Fibroblast of lung (primary cell): Measurements from ENCODE around the gene FLYWCH2. TPM values are rescaled to one million over a fixed set of nuclear protein-coding genes. Genes with fewer than 3 reads are reported as not detected.

Experiments
- DNase-seq, 2 donors: peaks; one replicate each; pipeline versions ENCODE4 v3.0.0 to v3.0.0-alpha.2; 2010; ENCODE audit warnings: low read depth in 2 of 2
- H2AFZ ChIP-seq: 2 replicates; pipeline ENCODE4 v1.5.1; 2012; ENCODE audit warnings: low read length, control low read depth, inconsistent platforms
- H3K27ac ChIP-seq: 2 replicates; pipeline ENCODE4 v1.5.1; 2011; ENCODE audit warnings: low read length, control low read depth; ENCODE audit not compliant: insufficient read depth
- H3K27me3 ChIP-seq: 2 replicates; pipeline ENCODE4 v1.5.1; 2011; ENCODE audit warnings: mild to moderate bottlenecking, low read length; ENCODE audit not compliant: control insufficient read depth, insufficient read depth
- H3K36me3 ChIP-seq: 2 replicates; pipeline ENCODE4 v1.5.1; 2011; ENCODE audit warnings: low read length; ENCODE audit not compliant: control insufficient read depth, insufficient read depth
- H3K4me1 ChIP-seq: 2 replicates; pipeline ENCODE4 v1.5.1; 2011; ENCODE audit warnings: low read length; ENCODE audit not compliant: control insufficient read depth, insufficient read depth; ENCODE audit errors: extremely low read depth
- H3K4me2 ChIP-seq: 2 replicates; pipeline ENCODE4 v1.5.1; 2011; ENCODE audit warnings: low read length, control low read depth; ENCODE audit not compliant: insufficient read depth; ENCODE audit errors: extremely low read depth
- H3K4me3 ChIP-seq, 4 experiments: fragments of 200-600 bp in 1 of 4; sonication (generic) in 1 of 4; replicated peaks in 1 of 4; 2 replicates each; pipeline ENCODE4 v1.5.1; 2011 to 2016; ENCODE audit warnings: low read length in 4 of 4, low read depth in 3 of 4, mild to moderate bottlenecking in 3 of 4, control low read depth in 2 of 4, inconsistent platforms in 1 of 4, mixed read lengths in 1 of 4; ENCODE audit not compliant: insufficient read depth in 1 of 4; ENCODE audit errors: control extremely low read depth in 1 of 4
- H3K79me2 ChIP-seq: 2 replicates; pipeline ENCODE4 v1.5.1; 2012; ENCODE audit warnings: mild to moderate bottlenecking, low read length, inconsistent platforms; ENCODE audit not compliant: control insufficient read depth, insufficient read depth
- H3K9ac ChIP-seq: 2 replicates; pipeline ENCODE4 v1.5.1; 2011; ENCODE audit warnings: mild to moderate bottlenecking, low read length, control low read depth; ENCODE audit not compliant: insufficient read depth
- H3K9me3 ChIP-seq: 2 replicates; pipeline ENCODE4 v1.5.1; 2012; ENCODE audit warnings: low read depth, low read length; ENCODE audit not compliant: control insufficient read depth, insufficient read depth
- H4K20me1 ChIP-seq: 2 replicates; pipeline ENCODE4 v1.5.1; 2011; ENCODE audit warnings: low read length; ENCODE audit not compliant: control insufficient read depth, insufficient read depth; ENCODE audit errors: extremely low read depth
- CTCF ChIP-seq, 2 donors: IDR thresholded peaks in 1 of 2; conservative IDR thresholded peaks in 1 of 2; 1 replicate in 1 of 2; 2 replicates in 1 of 2; pipeline ENCODE4 v1.5.1; 2011 to 2012; ENCODE audit warnings: low read length in 2 of 2, control low read depth in 1 of 2, inconsistent platforms in 1 of 2, low read depth in 1 of 2, mild to moderate bottlenecking in 1 of 2
- EZH2 ChIP-seq: IDR thresholded peaks from 2 replicates; pipeline ENCODE4 v1.5.1; 2012; ENCODE audit warnings: low read length, control low read depth, mild to moderate bottlenecking; ENCODE audit errors: missing control alignments
- polyA plus RNA-seq, 2 donors: library from polyadenylated mRNA; depleted of rRNA in 1 of 2; stranded (reverse) in 1 of 2; unstranded in 1 of 2; fragments of >200 nt; gene quantifications; 2 replicates each; pipeline ENCODE4 v1.2.1, GENCODE V29; 2011 to 2012; ENCODE audit warnings: missing spikeins in 1 of 2
- total RNA-seq: library from RNA; depleted of rRNA; stranded (reverse); fragments of >200 nt; gene quantifications from 2 replicates; pipeline ENCODE4 v1.2.1, GENCODE V29; 2014

FLYWCH2 gene
- total and polyA plus RNA-seq, 2 donors (not counting 1 experiment from before 2014, with no cell fraction given), result 21.2 to 55.2 TPM

GRCh38 chr16:2852731-2853507 is 30.1 kb upstream of the FLYWCH2 start:
- no peak overlapping the region for H2AFZ ChIP-seq
- DNase-seq, result no peak
- TF ChIP-seq EZH2 (no peak), CTCF (conservative IDR thresholded peaks at IDR 0.05 in 1 of 2, IDR thresholded peaks at IDR 0.05 in 1 of 2; ENCODE audit: low read depth in 1 of 2, low read length in 2 of 2) (no peak)
- no peaks in the 10 kb centered on the region for H4K20me1 ChIP-seq
- no peak overlapping the region for H3K9ac ChIP-seq
- H3K9me3 ChIP-seq, result no peaks in the 10 kb centered on the region
- H3K79me2 ChIP-seq, result no peaks in the 10 kb centered on the region
- H3K4me1 ChIP-seq, result no peaks in the 10 kb centered on the region
- no peak overlapping the region for H3K4me2 ChIP-seq
- H3K36me3 ChIP-seq, result no peaks in the 10 kb centered on the region
- H3K27ac ChIP-seq, result no peak overlapping the region
- no peak overlapping the region for H3K4me3 ChIP-seq
- peaks cover 5% of the 10 kb centered on the region for H3K27me3 ChIP-seq

- H3K4me1 ChIP-seq, result no peaks in the 10 kb centered on the region
- no peak overlapping the region for H3K4me3 ChIP-seq
- no peaks in the 10 kb centered on the region for H3K36me3 ChIP-seq
- peaks cover 5% of the 10 kb centered on the region for H3K27me3 ChIP-seq
- no peak for DNase-seq
- H3K27ac ChIP-seq, result no peak overlapping the region
- H3K79me2 ChIP-seq, result no peaks in the 10 kb centered on the region
- no peak overlapping the region for H2AFZ ChIP-seq
- H3K9ac ChIP-seq, result no peak overlapping the region
- no peaks in the 10 kb centered on the region for H4K20me1 ChIP-seq
- TF ChIP-seq EZH2, result no peak
- TF ChIP-seq CTCF (conservative IDR thresholded peaks at IDR 0.05 in 1 of 2, IDR thresholded peaks at IDR 0.05 in 1 of 2; ENCODE audit: low read depth in 1 of 2, low read length in 2 of 2), result no peak
- no peaks in the 10 kb centered on the region for H3K9me3 ChIP-seq
- H3K4me2 ChIP-seq, result no peak overlapping the region
Measured at GRCh38 chr16:2853531-2854073, 29.4 kb upstream of the FLYWCH2 start.

- H3K4me3 ChIP-seq, result no peak overlapping the region
- no peak for TF ChIP-seq EZH2
- peak; percentile 42 to 56 for TF ChIP-seq CTCF (conservative IDR thresholded peaks at IDR 0.05 in 1 of 2, IDR thresholded peaks at IDR 0.05 in 1 of 2; ENCODE audit: low read depth in 1 of 2, low read length in 2 of 2)
- no peak overlapping the region for H3K4me2 ChIP-seq
- H3K9ac ChIP-seq, result no peak overlapping the region
- H3K9me3 ChIP-seq, result no peaks in the 10 kb centered on the region
- H3K36me3 ChIP-seq, result no peaks in the 10 kb centered on the region
- no peaks in the 10 kb centered on the region for H3K27me3 ChIP-seq
- no peaks in the 10 kb centered on the region for H4K20me1 ChIP-seq
- no peak overlapping the region for H3K27ac ChIP-seq
- no peaks in the 10 kb centered on the region for H3K79me2 ChIP-seq
- DNase-seq, result no peak
- H2AFZ ChIP-seq, result no peak overlapping the region
- H3K4me1 ChIP-seq, result no peaks in the 10 kb centered on the region
Measured at GRCh38 chr16:2854700-2855309, 28.2 kb upstream of the FLYWCH2 start.
